Cardiac muscle cell (in vitro differentiated cells and primary cell): ENCODE results near the gene CDH23. TPM values are rescaled to one million over a fixed set of nuclear protein-coding genes. Genes with fewer than 3 reads are reported as not detected.

Experiments used
- DNase-seq, 2 donors: peaks; one replicate each; pipeline versions ENCODE4 v3.0.0 to v3.0.0-alpha.2; 2010 to 2017; ENCODE audit warnings: low read depth in 1 of 2, low spot score in 1 of 2
- H3K27ac ChIP-seq: fragments of 200-600 bp; sonication (generic); 2 replicates; pipeline ENCODE4 v1.5.1; 2016
- H3K27me3 ChIP-seq: fragments of 200-600 bp; sonication (generic); 2 replicates; pipeline ENCODE4 v1.6.0; 2016; ENCODE audit warnings: control low read depth
- H3K36me3 ChIP-seq: fragments of 200-600 bp; sonication (generic); 2 replicates; pipeline ENCODE4 v1.5.1; 2016; ENCODE audit warnings: control low read depth
- H3K4me1 ChIP-seq: fragments of 200-600 bp; sonication (generic); 2 replicates; pipeline ENCODE4 v1.8.1; 2017; ENCODE audit warnings: low read depth, mild to moderate bottlenecking, mixed run types
- H3K4me3 ChIP-seq: fragments of 200-600 bp; sonication (generic); 2 replicates; pipeline ENCODE4 v1.5.1; 2016; ENCODE audit warnings: mild to moderate bottlenecking
- H3K9me3 ChIP-seq: fragments of 200-600 bp; sonication (generic); 2 replicates; pipeline ENCODE4 v1.5.1; 2017; ENCODE audit warnings: low read depth, mild to moderate bottlenecking, control low read depth
- CTCF ChIP-seq: IDR thresholded peaks from 2 replicates; pipeline ENCODE4 v1.5.1; 2012; ENCODE audit warnings: low read depth, mild to moderate bottlenecking, low read length
- polyA plus RNA-seq: library from polyadenylated mRNA; unstranded; fragments of >200 nt; fragmentation: Nextera tagmentation; extraction: Ambion mirVana; gene quantifications from 2 replicates; pipeline ENCODE4 v1.2.1, GENCODE V29; 2016
- total RNA-seq: library from RNA; depleted of rRNA; stranded (reverse); fragments of >200 nt; gene quantifications from 2 replicates; pipeline ENCODE4 v1.2.3, GENCODE V29; 2016

CDH23 gene
- total and polyA plus RNA-seq, 2 experiments from 2014 or later: 0.05 to 0.51 TPM

- no peaks in the 10 kb centered on the region for H3K27me3 ChIP-seq
- no peak overlapping the region for H3K4me3 ChIP-seq
- DNase-seq: no peak
- no peaks in the 10 kb centered on the region for H3K9me3 ChIP-seq
- no peak for TF ChIP-seq CTCF
- no peaks in the 10 kb centered on the region for H3K36me3 ChIP-seq
- no peak overlapping the region for H3K27ac ChIP-seq
- peaks cover 4% of the 10 kb centered on the region for H3K4me1 ChIP-seq
Observed at GRCh38 chr10:71712572-71713134, 315.9 kb downstream of the CDH23 start.

- Histone ChIP-seq H3K4me1 (peaks cover 4% of the 10 kb centered on the region), H3K9me3 (no peaks in the 10 kb centered on the region), H3K36me3 (no peaks in the 10 kb centered on the region), H3K27me3 (no peaks in the 10 kb centered on the region), H3K4me3 (no peak overlapping the region), H3K27ac (no peak overlapping the region)
- TF ChIP-seq CTCF: peak; percentile 46
- peak in 1 of 2 donors; percentile 97 for DNase-seq
Observed at GRCh38 chr10:71713135-71714030, 316.7 kb downstream of the CDH23 start.

GRCh38 chr10:71714031-71714410 is 317.3 kb downstream of the CDH23 start:
- H3K4me1 ChIP-seq: peaks cover 4% of the 10 kb centered on the region
- H3K4me3 ChIP-seq: no peak overlapping the region
- no peak for TF ChIP-seq CTCF
- H3K9me3 ChIP-seq: no peaks in the 10 kb centered on the region
- no peaks in the 10 kb centered on the region for H3K36me3 ChIP-seq
- no peak for DNase-seq
- H3K27me3 ChIP-seq: no peaks in the 10 kb centered on the region
- H3K27ac ChIP-seq: no peak overlapping the region

GRCh38 chr10:71714592-71714991 is 317.9 kb downstream of the CDH23 start:
- no peak for TF ChIP-seq CTCF
- no peak for DNase-seq
- no peak overlapping the region for H3K27ac ChIP-seq
- no peaks in the 10 kb centered on the region for H3K36me3 ChIP-seq
- peaks cover 4% of the 10 kb centered on the region for H3K4me1 ChIP-seq
- H3K9me3 ChIP-seq: no peaks in the 10 kb centered on the region
- H3K4me3 ChIP-seq: no peak overlapping the region
- H3K27me3 ChIP-seq: no peaks in the 10 kb centered on the region

- TF ChIP-seq CTCF: no peak
- no peaks in the 10 kb centered on the region for H3K9me3 ChIP-seq
- no peak overlapping the region for H3K4me3 ChIP-seq
- H3K27ac ChIP-seq: no peak overlapping the region
- no peaks in the 10 kb centered on the region for H3K36me3 ChIP-seq
- H3K27me3 ChIP-seq: no peaks in the 10 kb centered on the region
- no peak for DNase-seq
- peaks cover 7% of the 10 kb centered on the region for H3K4me1 ChIP-seq
Observed at GRCh38 chr10:71715026-71715425, 318.3 kb downstream of the CDH23 start.
